Fibroblast of lung (primary cell): ENCODE data around the gene ERLEC1. TPM values are rescaled to one million over a fixed set of nuclear protein-coding genes. Genes with fewer than 3 reads are reported as not detected.
"Not testable (repeated sequence)": the region's sequence is repeated elsewhere in the genome, so short reads cannot be mapped to it uniquely, and the experiment has no call there.

Experiments used
- DNase-seq, 2 donors: peaks; one replicate each; pipeline versions ENCODE4 v3.0.0 to v3.0.0-alpha.2; 2010; ENCODE audit warnings: low read depth in 2 of 2
- H2AFZ ChIP-seq: 2 replicates; pipeline ENCODE4 v1.5.1; 2012; ENCODE audit warnings: low read length, control low read depth, inconsistent platforms
- H3K27ac ChIP-seq: 2 replicates; pipeline ENCODE4 v1.5.1; 2011; ENCODE audit warnings: low read length, control low read depth; ENCODE audit not compliant: insufficient read depth
- H3K27me3 ChIP-seq: 2 replicates; pipeline ENCODE4 v1.5.1; 2011; ENCODE audit warnings: mild to moderate bottlenecking, low read length; ENCODE audit not compliant: control insufficient read depth, insufficient read depth
- H3K36me3 ChIP-seq: 2 replicates; pipeline ENCODE4 v1.5.1; 2011; ENCODE audit warnings: low read length; ENCODE audit not compliant: control insufficient read depth, insufficient read depth
- H3K4me1 ChIP-seq: 2 replicates; pipeline ENCODE4 v1.5.1; 2011; ENCODE audit warnings: low read length; ENCODE audit not compliant: control insufficient read depth, insufficient read depth; ENCODE audit errors: extremely low read depth
- H3K4me2 ChIP-seq: 2 replicates; pipeline ENCODE4 v1.5.1; 2011; ENCODE audit warnings: low read length, control low read depth; ENCODE audit not compliant: insufficient read depth; ENCODE audit errors: extremely low read depth
- H3K4me3 ChIP-seq, 4 experiments: fragments of 200-600 bp in 1 of 4; sonication (generic) in 1 of 4; replicated peaks in 1 of 4; 2 replicates each; pipeline ENCODE4 v1.5.1; 2011 to 2016; ENCODE audit warnings: low read length in 4 of 4, low read depth in 3 of 4, mild to moderate bottlenecking in 3 of 4, control low read depth in 2 of 4, inconsistent platforms in 1 of 4, mixed read lengths in 1 of 4; ENCODE audit not compliant: insufficient read depth in 1 of 4; ENCODE audit errors: control extremely low read depth in 1 of 4
- H3K79me2 ChIP-seq: 2 replicates; pipeline ENCODE4 v1.5.1; 2012; ENCODE audit warnings: mild to moderate bottlenecking, low read length, inconsistent platforms; ENCODE audit not compliant: control insufficient read depth, insufficient read depth
- H3K9ac ChIP-seq: 2 replicates; pipeline ENCODE4 v1.5.1; 2011; ENCODE audit warnings: mild to moderate bottlenecking, low read length, control low read depth; ENCODE audit not compliant: insufficient read depth
- H3K9me3 ChIP-seq: 2 replicates; pipeline ENCODE4 v1.5.1; 2012; ENCODE audit warnings: low read depth, low read length; ENCODE audit not compliant: control insufficient read depth, insufficient read depth
- H4K20me1 ChIP-seq: 2 replicates; pipeline ENCODE4 v1.5.1; 2011; ENCODE audit warnings: low read length; ENCODE audit not compliant: control insufficient read depth, insufficient read depth; ENCODE audit errors: extremely low read depth
- EZH2 ChIP-seq: IDR thresholded peaks from 2 replicates; pipeline ENCODE4 v1.5.1; 2012; ENCODE audit warnings: low read length, control low read depth, mild to moderate bottlenecking; ENCODE audit errors: missing control alignments
- polyA plus RNA-seq, 2 donors: library from polyadenylated mRNA; depleted of rRNA in 1 of 2; stranded (reverse) in 1 of 2; unstranded in 1 of 2; fragments of >200 nt; gene quantifications; 2 replicates each; pipeline ENCODE4 v1.2.1, GENCODE V29; 2011 to 2012; ENCODE audit warnings: missing spikeins in 1 of 2
- total RNA-seq: library from RNA; depleted of rRNA; stranded (reverse); fragments of >200 nt; gene quantifications from 2 replicates; pipeline ENCODE4 v1.2.1, GENCODE V29; 2014
- TF ChIP-seq, protein P1 (sequence below), 2 donors: IDR thresholded peaks in 1 of 2; conservative IDR thresholded peaks in 1 of 2; 1 replicate in 1 of 2; 2 replicates in 1 of 2; pipeline ENCODE4 v1.5.1; 2011 to 2012; ENCODE audit warnings: low read length in 2 of 2, control low read depth in 1 of 2, inconsistent platforms in 1 of 2, low read depth in 1 of 2, mild to moderate bottlenecking in 1 of 2

The ERLEC1 gene
- total and polyA plus RNA-seq, 2 donors (not counting 1 experiment from before 2014, with no cell fraction given): 87.7 to 103 TPM

DNA sequence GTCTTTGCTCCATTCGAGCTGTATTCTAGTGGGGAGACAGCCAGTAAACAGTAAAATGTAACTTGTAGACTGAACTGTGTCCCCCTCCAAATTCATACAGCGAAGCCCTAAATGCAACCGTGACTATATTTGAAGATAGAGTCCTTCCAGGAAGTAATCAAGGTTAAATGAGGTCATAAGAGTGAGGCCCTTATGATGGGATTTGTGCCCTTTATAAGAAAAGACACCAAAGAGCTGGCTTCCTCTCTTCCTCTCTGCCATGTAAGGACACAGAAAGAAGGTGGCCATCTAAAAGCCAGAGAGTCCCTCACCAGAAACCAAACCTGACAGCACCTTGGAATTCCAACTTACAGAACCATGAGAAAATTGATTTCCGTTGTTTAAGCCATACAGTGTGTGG is 41.5 kb downstream of the ERLEC1 start:
- Histone ChIP-seq H3K9me3 (no peaks in the 10 kb centered on the region), H3K36me3 (no peaks in the 10 kb centered on the region), H4K20me1 (no peaks in the 10 kb centered on the region), H3K4me1 (no peaks in the 10 kb centered on the region), H3K9ac (no peak overlapping the region), H2AFZ (no peak overlapping the region), H3K79me2 (no peaks in the 10 kb centered on the region), H3K27me3 (no peaks in the 10 kb centered on the region), H3K4me2 (no peak overlapping the region), H3K4me3 (no peak overlapping the region), H3K27ac (no peak overlapping the region)
- no peak for TF ChIP-seq EZH2
- TF ChIP-seq, protein P1, sequence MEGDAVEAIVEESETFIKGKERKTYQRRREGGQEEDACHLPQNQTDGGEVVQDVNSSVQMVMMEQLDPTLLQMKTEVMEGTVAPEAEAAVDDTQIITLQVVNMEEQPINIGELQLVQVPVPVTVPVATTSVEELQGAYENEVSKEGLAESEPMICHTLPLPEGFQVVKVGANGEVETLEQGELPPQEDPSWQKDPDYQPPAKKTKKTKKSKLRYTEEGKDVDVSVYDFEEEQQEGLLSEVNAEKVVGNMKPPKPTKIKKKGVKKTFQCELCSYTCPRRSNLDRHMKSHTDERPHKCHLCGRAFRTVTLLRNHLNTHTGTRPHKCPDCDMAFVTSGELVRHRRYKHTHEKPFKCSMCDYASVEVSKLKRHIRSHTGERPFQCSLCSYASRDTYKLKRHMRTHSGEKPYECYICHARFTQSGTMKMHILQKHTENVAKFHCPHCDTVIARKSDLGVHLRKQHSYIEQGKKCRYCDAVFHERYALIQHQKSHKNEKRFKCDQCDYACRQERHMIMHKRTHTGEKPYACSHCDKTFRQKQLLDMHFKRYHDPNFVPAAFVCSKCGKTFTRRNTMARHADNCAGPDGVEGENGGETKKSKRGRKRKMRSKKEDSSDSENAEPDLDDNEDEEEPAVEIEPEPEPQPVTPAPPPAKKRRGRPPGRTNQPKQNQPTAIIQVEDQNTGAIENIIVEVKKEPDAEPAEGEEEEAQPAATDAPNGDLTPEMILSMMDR (conservative IDR thresholded peaks at IDR 0.05 in 1 of 2, IDR thresholded peaks at IDR 0.05 in 1 of 2; ENCODE audit: low read depth in 1 of 2, low read length in 2 of 2): no peak
- DNase-seq: no peak

DNA sequence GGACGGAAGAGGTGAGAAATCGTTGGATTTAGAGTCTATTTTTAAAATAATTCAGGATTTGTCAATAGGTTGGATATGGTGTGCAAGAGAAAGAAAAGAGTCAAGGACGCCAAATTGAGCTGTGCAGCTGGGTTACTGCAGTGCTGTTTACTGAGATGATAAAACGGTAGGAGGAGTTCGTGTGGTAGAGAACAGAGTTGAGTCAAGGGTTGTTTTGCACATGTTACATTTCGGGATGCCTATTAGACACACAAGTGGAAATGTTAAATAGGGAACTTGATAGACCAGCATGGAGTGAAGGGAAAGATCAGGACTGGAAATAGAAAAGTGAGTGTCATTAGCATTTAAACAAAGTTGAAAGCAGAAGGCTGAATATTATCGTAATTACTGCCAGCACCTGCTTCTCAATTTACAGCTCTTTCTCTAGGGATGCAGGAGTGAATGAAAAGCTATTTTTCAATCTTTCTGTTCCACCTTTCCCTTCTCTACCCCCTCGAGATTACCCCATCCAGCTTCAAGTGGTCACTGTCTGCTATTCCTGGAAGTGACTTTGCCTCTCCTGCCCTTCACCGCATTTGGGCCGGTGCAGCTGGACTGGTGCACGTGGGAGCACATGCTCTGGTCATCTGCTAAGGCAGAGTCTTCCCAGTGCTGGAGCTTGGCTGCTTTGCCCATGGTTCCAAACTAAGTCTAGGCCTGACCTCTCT is 42.6 kb downstream of the ERLEC1 start:
- Histone ChIP-seq H3K79me2 (no peaks in the 10 kb centered on the region), H3K27ac (no peak overlapping the region), H3K36me3 (no peaks in the 10 kb centered on the region), H2AFZ (no peak overlapping the region), H3K4me2 (no peak overlapping the region), H3K4me1 (no peaks in the 10 kb centered on the region), H3K9me3 (no peaks in the 10 kb centered on the region), H4K20me1 (no peaks in the 10 kb centered on the region), H3K4me3 (no peak overlapping the region), H3K9ac (no peak overlapping the region), H3K27me3 (no peaks in the 10 kb centered on the region)
- no peak for DNase-seq
- TF ChIP-seq, protein P1 (conservative IDR thresholded peaks at IDR 0.05 in 1 of 2, IDR thresholded peaks at IDR 0.05 in 1 of 2; ENCODE audit: low read depth in 1 of 2, low read length in 2 of 2): no peak

DNA sequence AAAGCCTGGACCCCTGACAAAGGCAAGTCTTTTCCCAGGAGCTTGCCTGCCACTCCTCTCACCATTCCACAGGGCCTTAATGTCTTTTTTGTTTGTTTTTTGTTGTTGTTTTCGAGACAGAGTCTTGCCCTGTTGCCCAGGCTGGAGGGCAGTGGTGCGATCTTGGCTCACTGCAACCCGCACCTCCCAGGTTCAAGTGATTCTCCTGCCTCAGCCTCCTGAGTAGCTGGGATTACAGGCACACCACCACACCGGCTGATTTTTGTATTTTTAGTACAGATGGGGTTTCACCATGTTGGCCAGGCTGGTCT is 43.1 kb downstream of the ERLEC1 start:
- not testable (repeated sequence) for H3K4me3 ChIP-seq

More for the DNA sequence above, 43.1 kb downstream of the ERLEC1 start:
- not testable (repeated sequence) for DNase-seq, H3K9ac ChIP-seq, H3K27me3 ChIP-seq, H3K36me3 ChIP-seq, H3K4me2 ChIP-seq, H4K20me1 ChIP-seq, H3K79me2 ChIP-seq, H3K27ac ChIP-seq, H3K9me3 ChIP-seq, H3K4me1 ChIP-seq, H2AFZ ChIP-seq
